ENCODE results near the gene DNAJC3.

GRCh38 chr13:95791084-95791722 is 114.3 kb downstream of the DNAJC3 start:
- no peak for TF ChIP-seq ZNF274 (IDR thresholded peaks at IDR 0.05; ENCODE audit: low read depth, low read length)
- no peak for TF ChIP-seq YY1 (IDR thresholded peaks at IDR 0.05; ENCODE audit: insufficient read depth, insufficient read length)
- TF ChIP-seq SUZ12 (IDR thresholded peaks at IDR 0.05; ENCODE audit: extremely low read depth, insufficient read depth, insufficient read length) = no peak
